Stimulated activated CD8-positive, alpha-beta memory T cell treated with anti-CD3 and anti-CD28 coated beads, Interleukin-12 subunit alpha, Interleukin-12 subunit beta, amount 100 ng/mL, for 1 hour (primary cell): ENCODE results near the gene PCED1B.
"Not testable (repeated sequence)": the region's sequence is repeated elsewhere in the genome, so short reads cannot be mapped to it uniquely, and the experiment has no call there.

ENCODE experiments used
- DNase-seq: peaks from one replicate; pipeline ENCODE4 v3.0.0-alpha.2; 2020; ENCODE audit warnings: low read depth

The PCED1B gene

DNA sequence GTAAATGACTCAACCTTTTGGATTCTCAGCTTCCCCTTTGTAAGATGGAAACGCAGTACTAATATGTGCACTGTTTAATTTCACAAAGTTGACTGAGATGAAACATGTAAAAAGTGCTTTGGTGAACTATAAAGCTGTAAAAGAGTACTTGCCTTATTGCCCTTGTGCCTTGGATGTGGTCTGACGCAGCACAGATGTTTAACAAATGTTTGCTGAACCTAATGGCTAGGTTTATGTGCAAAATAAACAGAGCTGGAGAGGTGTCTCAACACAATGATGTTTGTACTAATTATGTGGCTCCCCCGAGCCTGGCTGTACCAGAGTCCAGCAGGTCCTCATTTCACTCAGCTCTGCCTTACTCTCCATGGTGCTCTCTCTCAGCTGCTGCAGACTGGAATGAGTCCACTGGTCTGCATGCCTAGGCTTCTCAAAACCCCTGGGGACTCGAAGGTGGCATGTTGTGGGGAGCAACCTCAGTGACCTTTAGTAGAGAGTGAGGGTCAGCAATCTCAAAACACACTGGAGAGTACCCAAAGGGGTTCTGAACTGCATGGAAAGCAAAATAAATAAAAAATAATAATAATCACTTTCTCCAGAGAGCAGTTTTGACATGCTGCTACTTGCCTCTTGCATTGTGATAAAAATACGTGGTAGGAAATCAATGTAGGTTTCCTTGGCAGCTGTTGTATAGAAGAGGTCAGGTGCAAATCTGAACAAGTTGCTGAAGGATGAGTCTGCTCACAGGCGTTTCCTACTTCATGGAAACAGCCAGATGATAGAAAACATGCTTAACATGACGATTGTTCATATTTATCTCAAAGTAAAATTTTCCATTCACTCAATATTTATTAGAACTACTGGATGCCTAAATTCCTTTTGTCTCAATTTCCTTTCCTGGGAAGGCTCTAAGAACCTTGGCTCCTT lies 8.9 kb downstream of the PCED1B start:
- DNase-seq, result no peak

DNA sequence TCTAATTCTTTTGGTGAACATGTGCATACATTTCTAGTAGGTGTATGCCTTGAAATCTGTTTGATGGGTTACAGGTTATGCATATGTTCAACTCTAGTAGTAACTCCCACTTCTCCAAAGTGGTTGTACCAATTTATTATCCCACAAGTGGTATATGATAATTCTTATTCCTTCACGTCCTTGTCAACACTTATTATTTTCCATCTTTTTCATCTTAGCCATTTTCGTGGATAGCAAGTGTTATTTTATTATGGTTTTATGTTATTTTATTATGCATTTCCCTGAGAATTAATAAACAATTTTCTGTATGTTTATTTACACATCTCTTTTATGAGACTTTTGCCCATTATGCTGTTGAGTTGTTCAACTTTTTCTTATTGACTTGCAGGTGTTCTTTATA lies 11.6 kb downstream of the PCED1B start:
- no peak for DNase-seq

DNA sequence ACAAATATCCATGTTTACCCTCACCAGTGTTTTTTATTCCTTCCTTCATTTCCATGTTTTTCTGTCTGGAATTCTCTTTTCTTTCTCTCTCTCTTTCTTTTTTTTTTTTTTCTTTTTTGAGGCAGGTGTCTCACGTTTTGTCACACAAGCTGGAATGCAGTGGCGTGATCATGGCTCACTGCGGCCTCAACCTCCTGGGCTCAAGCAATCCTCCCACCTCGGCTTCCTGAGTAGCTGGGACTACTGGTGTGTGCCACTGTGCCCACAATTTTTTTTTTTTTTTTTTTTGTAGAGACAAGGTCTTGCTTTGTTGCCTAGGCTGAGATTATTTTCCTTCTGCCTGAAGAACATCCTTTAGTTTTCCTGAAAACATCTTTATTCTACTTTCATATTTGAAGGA lies 15.4 kb downstream of the PCED1B start:
- DNase-seq, result no peak

DNA sequence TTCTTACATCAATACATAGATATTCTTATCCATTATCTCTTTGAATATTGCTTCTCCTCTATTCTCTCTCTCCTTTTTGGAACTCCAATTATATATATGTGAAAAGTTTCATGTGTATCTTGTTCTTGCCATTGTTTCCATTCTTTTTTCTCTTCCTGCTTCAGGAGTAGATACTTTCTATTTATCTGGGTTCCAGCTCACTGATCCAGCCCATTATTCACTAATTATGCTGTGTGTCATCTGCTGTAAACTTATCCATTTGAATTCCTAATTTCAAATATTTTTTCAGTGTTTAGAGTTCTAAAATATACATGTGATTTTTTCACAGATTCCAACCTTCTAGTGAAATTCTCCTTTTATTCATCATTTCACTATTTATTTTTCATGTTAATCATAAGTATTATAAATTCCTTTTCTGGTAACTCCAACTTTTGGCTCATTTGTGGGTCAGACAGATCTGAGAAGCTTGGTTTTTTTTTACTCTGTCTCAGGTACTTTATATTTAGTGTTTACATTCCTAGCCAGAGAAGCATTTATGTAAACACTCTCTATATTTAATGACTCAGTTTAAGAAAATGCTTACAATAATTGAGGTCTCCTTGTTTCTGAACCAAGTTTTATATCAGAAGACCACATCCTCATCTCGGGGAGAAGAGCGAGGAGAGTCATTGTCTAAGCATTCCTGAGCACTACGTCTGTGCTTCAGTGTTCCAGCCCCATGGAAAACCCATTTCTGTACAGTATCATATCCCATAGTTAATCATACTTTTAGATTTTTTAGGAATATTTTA lies 16.2 kb downstream of the PCED1B start:
- no peak for DNase-seq

DNA sequence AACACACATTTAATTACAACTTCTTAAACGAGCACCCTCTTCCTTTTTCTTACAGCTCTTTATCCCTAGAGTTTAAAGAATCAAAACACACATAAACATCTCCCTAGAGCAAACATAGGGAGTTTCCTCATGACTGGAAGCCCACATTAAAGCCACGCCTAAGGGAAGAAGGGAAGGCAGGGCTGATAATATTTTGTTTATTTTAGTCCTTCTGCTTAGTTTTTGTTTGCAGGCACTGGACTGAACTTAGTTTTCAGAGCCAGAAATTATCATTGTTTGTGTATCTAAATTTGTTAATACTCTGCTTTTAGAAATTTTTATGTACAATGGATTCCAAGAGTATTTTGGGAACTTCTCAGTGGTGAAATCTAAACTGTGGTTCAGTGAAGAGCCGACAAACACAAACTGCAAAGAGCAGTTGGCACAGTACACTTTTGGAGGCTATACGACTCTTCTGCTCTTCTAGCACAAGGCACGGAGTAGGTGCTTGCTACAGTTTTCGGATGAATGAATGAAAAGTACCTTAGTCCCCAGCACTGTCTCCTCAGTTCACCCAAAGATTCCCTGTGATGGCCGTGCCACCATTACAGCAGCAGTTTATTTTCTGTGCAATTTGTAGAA lies 18.0 kb downstream of the PCED1B start:
- DNase-seq, result no peak

DNA sequence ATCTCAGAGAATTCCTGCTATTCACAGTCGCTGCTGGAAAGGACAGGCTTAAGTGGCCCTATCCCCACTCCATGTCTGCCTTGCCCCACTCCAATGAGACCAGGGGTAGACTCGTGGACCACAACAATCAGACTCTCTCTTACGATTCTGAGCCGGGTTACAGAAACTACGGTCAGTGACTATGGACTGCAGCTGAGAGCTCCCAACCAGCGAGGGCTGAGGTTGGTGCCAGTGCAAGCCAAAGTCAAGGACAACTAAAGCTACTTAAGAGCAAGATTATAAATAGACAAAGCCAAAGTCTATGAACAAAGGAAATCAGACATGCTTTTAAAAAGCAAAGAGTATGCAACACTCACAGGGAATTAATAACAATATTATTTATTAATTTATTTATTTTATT lies 18.7 kb downstream of the PCED1B start:
- DNase-seq, result no peak

DNA sequence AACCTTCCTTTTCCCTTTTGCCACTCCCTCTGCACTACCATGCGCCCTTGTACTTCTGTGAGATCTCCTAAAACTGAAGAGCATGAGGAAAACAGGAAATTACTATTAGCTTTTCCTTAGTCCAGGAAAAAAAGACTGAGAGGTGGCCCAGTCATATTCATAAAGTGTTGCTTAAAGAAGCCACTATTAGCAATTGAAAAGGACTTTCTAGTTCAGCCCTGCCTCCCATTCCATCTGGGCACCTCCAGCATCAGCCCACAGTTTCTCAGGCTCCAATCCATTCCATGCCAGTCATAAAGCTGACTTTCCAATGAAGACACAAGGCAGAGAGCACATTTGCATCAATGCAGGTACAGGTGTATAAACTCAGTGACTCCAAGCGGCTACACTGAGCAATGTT lies 20.2 kb downstream of the PCED1B start:
- no peak for DNase-seq

DNA sequence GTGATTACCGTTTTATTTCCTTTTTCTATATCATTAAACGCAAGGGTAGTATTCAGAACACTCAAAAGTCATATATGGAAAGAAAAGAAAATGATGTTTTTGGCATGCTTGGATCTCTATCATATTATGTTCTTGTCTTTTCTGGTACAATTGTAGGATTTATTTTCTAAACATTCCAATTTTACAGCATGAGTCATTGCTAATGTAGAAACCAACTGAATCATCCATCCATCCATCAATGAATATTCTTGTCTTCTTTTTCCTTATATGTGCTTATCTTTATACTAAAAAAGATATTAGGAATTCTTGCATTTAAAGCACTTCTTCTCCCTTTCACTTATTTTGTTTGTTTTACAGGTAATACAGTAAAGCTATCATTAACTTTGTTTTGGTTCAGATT lies 20.7 kb downstream of the PCED1B start:
- DNase-seq, result no peak

DNA sequence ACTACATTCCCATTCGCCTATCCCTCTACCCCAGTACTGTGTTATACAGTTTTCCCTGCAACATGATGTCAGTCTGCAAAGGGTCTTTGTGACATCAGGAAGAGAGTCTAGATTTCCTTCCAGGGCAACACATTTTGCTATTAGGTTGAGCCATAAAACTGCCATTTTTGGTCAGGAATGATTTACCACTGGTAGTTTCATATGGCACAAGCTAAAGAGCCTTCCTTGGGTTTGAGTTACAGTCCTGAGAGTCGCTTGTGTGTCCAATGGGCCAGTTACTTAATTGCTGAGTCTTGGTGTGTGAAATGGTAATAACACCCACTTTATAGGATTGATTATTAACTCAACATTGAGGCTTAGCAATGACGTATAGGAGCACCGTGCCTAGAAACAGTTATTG lies 23.0 kb downstream of the PCED1B start:
- DNase-seq, result no peak

DNA sequence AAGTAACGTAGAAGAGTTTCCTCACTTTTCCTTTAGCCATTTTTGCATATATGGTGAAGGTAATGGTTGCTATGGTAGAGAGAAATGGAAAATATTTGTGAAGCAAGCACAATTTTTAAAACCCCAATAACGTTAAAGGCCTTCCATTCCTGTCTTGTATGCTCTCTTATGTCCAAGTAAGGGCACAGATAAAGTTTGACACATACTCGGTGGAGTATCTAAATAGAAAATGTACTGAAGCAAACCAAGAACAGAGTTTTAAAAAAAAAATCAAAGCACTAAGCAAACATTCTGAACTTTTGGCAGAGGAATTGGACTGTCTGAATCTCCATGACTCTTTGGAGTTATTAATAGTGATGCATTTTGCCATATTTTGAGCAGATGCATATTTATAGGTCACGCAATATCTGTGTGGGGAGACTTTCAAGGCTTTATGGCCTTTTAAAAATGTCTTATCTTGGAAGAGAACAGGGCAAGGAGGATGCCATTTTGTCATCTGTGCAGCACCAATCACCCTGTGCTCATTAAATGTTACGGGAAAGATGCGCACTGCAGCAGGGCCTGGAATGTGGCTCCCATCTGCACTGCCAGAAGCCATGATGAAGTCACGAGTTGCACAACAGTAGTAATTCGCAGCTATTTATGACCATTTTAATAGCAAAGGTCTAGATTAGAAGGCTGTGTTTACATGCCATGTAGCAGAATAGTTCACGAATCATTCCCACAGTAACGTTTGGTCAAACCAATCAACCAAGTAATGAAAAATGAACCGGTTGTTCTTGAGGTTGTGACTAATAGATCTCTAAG lies 23.6 kb downstream of the PCED1B start:
- no peak for DNase-seq

DNA sequence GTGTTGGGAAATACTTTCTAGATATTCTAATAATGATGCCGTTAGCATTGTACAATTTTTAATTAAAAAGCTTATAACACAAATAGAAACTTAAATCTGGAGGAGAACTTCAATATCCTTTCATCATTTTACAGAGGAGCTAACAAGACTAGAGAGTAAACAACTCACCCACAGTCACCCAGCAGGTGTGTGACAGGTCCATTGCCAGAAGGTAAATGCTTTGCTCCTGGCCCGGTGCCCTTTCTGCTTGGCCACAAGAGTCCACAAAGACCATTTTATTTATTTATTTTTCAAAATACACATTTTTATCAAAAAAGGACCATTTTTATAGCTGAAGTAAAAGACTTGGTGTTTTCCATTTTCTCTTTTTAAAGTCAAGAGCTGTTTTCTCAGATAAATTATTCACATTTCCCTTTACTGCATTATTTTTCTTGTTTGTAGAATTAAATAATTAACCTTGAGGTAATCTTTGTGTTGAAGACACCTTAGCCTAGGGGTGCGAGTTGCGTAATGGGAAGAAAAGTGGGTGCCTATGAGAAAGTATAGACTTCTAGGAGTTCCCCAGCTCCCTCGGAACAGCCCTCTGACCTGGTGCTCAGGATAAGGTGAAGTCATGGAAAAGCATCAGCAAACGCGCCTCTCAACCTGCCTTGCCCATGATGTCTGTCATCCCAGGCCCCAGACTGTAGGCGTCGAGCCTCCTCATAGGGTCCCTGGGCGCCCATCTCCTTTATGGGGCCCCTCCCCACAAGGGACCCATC lies 26.7 kb downstream of the PCED1B start:
- DNase-seq, result no peak

DNA sequence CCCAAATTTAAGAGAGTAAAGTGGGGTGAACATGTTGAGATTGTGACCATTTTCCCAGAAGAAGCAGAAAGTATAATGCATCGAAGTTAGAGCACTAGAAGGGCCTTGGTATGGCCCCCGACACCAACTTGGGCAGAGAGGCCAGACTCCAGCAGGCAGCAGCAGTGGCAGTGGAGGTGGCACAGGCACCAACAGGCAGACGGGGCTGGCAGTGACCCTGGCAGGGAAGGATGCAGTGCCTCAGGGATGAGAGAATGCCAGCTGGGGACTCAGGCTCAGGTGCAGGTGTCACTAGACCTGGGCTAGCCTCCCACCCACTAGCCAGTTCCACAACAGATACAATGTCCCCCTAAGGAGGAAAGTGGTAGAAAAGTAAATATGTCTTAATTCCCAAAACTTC lies 28.0 kb downstream of the PCED1B start:
- DNase-seq, result no peak

DNA sequence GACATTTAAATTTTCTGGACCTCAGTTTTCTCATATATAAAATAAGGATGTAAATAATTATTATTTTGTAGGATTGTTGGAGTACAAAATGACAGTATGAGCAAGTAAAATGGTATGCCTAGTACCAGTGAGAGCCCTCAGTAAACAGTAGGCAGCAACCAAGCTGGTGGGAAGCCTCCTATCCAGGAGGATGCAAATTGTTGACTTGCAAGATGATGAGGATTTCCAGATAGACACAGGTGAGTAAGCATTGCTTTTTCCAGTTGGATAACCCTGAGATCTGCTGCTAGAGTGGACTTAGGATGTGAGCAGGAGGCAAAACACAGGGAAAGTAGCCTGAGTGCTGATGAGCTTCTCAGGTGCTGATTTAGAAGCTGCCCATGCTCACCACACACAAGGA lies 28.5 kb downstream of the PCED1B start:
- no peak for DNase-seq

DNA sequence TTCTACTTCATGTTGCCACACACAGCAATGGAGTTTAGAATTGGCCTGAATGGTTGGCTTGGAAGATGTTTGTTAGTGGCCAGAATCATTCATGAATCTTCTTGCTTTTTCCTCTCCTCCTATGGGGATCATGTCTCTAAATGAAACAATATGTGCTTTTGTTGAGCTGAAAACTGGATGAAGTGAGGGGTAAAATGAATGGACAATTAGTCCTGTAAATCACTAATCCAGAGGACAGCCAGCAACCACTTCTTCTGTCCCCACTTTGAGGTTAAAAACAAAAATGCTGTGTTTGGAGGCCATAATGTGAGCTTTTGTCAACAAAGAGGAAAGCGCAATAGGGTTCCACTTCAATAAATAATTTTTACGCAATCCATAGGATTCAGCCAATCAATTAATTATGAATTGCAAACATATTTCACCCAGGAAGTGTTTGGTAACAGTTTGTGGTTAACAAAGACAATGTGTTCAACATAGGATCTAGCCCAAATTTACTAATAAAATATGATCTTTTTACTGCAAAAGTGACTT lies 30.7 kb downstream of the PCED1B start:
- DNase-seq, result no peak

DNA sequence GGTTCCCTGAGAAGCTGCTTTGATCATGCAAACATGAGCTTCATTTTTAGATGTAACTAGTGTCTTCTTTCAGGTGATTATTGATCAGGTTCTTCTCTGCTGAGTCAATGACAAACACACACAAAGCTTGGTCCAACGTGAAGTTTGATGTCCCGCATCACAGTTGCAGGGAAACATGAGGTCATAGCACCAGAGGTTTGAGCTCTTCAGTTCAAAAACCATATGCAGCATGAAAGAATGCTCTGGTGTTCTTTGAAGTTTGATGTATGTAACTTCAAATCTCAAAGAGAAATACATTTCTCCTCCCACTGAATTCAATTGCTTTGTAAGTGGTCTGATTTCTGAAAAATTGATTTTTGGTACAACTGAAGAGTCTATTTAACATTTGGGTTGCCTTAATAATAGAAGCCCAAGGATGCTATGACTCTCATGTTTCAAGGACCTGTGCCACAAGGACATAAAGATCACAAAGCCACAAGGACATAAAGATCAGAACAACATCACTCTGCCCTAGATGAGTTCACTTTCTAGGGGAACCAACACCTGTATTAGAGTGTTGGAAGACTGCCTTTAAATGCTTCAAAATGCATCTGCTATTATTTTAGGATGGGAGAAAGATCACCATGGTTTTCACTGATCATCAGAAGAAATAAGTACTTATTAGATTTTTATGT lies 31.4 kb downstream of the PCED1B start:
- no peak for DNase-seq

DNA sequence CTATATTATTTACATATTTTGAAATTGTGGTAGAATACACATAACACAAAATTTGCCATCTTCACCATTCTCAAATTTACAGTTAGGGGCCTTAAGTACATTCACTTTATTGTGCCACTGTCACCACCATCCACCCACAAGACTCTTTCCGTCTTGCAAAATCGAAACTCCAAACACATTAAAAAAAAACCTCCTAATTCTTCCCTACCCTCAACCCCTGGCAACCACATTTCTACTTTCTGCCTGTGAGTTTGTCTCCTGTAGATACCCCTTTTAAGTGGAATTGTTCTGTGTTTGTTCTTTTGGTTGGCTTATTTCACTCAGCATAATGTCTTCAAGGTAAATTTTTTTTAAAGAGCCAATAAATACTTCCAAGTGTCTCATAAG lies 32.0 kb downstream of the PCED1B start:
- no peak for DNase-seq

DNA sequence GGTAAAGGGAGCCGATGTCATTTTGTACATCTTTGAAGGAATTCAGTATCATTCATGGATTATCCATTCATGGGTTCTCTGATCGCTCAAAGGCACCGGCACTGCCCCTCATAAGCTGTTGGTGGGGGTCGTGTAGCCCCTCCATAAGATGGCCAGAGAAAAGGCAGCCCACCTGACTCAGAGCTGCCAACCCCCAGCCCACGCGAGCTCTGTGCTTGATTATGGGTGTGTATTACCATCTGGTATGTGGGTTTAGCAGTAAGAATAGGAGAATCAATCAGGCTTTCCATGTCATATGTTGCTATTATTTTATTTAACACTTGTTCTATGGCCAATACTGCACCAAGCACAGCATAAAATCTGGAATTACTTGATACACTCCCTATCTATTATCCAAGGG lies 32.4 kb downstream of the PCED1B start:
- no peak for DNase-seq

DNA sequence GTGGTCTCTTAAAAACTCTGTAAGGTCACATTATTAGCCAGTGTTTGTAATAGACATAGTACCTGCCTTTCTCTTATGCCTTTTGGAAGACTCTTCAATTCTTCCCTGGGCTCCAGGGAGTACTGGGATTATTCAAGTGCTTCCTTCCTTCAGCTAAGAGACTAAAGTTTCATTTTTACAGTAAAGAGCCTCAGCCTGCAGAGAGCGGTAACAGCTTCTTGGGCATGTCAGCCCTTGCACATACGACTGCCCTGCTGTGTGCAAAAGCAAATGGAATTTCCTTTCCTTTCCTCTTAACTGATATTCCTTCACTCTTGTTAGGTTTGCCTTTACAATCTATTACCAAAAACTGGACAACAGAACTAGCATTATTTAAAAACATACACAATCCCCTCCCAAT lies 33.3 kb downstream of the PCED1B start:
- DNase-seq, result no peak

DNA sequence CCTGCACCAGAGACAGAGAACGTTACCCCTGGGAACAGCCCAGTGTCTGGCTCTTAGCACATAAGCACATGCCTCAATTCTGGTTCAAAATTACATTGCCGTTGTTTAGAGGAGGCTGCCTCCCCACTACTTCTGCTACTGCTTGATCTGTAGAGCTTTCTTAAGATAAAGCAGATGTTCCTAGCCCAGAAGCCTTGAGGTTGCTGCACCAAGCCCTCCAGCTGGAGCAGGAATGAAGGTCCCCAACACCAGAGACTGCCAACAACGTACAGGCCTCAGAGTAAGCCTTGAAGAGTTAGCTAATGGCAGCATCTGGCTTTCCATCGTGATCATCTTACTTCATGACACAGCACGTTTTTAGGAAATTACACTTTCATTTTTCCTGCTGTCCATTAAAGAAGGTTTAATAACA lies 35.1 kb downstream of the PCED1B start:
- DNase-seq, result no peak

DNA sequence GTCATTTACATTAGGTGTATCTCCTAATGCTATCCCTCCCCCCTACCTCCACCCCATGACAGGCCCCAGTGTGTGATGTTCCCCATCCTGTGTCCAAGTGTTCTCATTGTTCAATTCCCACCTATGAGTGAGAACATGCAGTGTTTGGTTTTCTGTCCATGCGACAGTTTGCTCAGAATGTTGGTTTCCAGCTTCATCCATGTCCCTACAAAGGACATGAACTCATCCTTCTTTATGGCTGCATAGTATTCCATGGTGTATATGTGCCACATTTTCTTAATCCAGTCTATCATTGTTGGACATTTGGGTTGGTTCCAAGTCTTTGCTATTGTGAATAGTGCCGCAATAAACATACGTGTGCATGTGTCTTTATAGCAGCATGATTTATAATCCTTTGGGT lies 37.9 kb downstream of the PCED1B start:
- not testable (repeated sequence) for DNase-seq

DNA sequence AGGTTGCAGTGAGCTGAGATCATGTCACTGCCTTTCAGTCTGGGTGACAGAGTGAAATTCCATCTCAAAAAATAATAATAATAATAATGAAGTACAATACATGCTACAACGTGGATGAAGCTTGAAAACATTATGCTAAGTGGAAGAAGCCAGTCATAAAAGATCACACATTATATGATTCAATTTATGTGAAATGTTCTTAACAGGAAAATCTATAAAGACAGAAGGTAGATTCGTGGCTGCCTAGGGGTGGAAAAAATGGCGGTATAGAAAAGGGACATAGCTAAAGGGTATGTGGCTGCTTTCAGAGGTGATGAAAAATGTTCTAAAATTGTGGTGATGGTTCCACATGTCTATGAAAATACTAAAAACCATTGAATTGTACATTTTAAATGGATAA lies 41.3 kb downstream of the PCED1B start:
- no peak for DNase-seq
